Esophagus (tissue), 2 donors: ENCODE results near the gene EFEMP2. TPM values are rescaled to one million over a fixed set of nuclear protein-coding genes. Genes with fewer than 3 reads are reported as not detected.
A peak's percentile ranks its signal among the peaks of the same experiment; 100 is the strongest.

ENCODE experiments used
- H3K27ac ChIP-seq, 2 donors: one replicate each; pipeline ENCODE4 v1.5.1; 2013; ENCODE audit warnings: low read depth in 2 of 2, mild to moderate bottlenecking in 2 of 2, inconsistent platforms in 1 of 2, low read length in 1 of 2, moderate library complexity in 1 of 2
- H3K27me3 ChIP-seq, 2 donors: one replicate each; pipeline ENCODE4 v1.6.1; 2013; ENCODE audit warnings: low read length in 2 of 2, control low read depth in 1 of 2, mild to moderate bottlenecking in 1 of 2; ENCODE audit not compliant: insufficient read depth in 2 of 2, control insufficient read depth in 1 of 2
- H3K36me3 ChIP-seq, 2 donors: one replicate each; pipeline ENCODE4 v1.6.1; 2013; ENCODE audit warnings: low read length in 1 of 2; ENCODE audit not compliant: control insufficient read depth in 2 of 2, insufficient read depth in 2 of 2
- H3K4me1 ChIP-seq, 2 donors: one replicate each; pipeline ENCODE4 v1.6.1; 2013; ENCODE audit warnings: low read length in 1 of 2; ENCODE audit not compliant: control insufficient read depth in 2 of 2, insufficient read depth in 2 of 2
- H3K4me3 ChIP-seq, 2 donors: one replicate each; pipeline ENCODE4 v1.5.1; 2013; ENCODE audit warnings: low read length in 2 of 2, mild to moderate bottlenecking in 2 of 2, low read depth in 1 of 2, moderate library complexity in 1 of 2
- H3K9me3 ChIP-seq, 2 donors: one replicate each; pipeline ENCODE4 v1.6.1; 2013; ENCODE audit warnings: mild to moderate bottlenecking in 2 of 2, low read depth in 1 of 2, low read length in 1 of 2, moderate library complexity in 1 of 2; ENCODE audit not compliant: control insufficient read depth in 2 of 2, insufficient read depth in 1 of 2
- WGBS, 2 donors: extraction: QIAGEN DNeasy Blood & Tissue Kit; methylation state at CpG; one replicate each; pipeline ENCODE4 v1.1.7; 2013; 5-methylcytosine and 5-hydroxymethylcytosine counted together
- polyA plus RNA-seq, 2 donors: library from polyadenylated mRNA; stranded (reverse); fragments of 200-250 nt; gene quantifications; one replicate each; pipeline ENCODE4 v1.2.3, GENCODE V29; 2013
- donor health status: healthy with polysubstance abuse.
- donor health status: Bipolar disorder and iron deficiency.

The EFEMP2 gene
- 10 to 100 TPM in 1 of 2 donors, 1 to 10 TPM in 1; 9.2 to 13.1 TPM for polyA plus RNA-seq

- no peaks in the 10 kb centered on the region for H3K9me3 ChIP-seq
- H3K36me3 ChIP-seq = no peaks in the 10 kb centered on the region
- H3K4me1 ChIP-seq = peaks cover 0 to 3% of the 10 kb centered on the region in 2 donors
- H3K4me3 ChIP-seq = peak within 1 kb of the TSS; percentile 47 to 49
- peak within 1 kb of the TSS; percentile 81 to 85 for H3K27ac ChIP-seq
- no peaks in the 10 kb centered on the region for H3K27me3 ChIP-seq
- 0 to 2% methylated on average over 28 to 69 of the region's 69 CpGs for WGBS, 2 donors
These were observed at the start of gene EFEMP2 for GRCh38 chr11:65872586-65873317. TSS of gene EFEMP2 (minus strand) at chr11:65872800. CDS start at chr11:65872354, 446 bp downstream.

GRCh38 chr11:65921876-65922275, 49.3 kb upstream of the EFEMP2 start:
- WGBS, 2 donors = 94 to 96% methylated on average over 10 of the region's 10 CpGs
- peaks cover 0 to 11% of the 10 kb centered on the region in 2 donors for H3K36me3 ChIP-seq
- H3K27ac ChIP-seq = no peak overlapping the region
- no peaks in the 10 kb centered on the region for H3K27me3 ChIP-seq
- peaks cover 19 to 24% of the 10 kb centered on the region in 2 donors for H3K4me1 ChIP-seq
- no peaks in the 10 kb centered on the region for H3K9me3 ChIP-seq
- no peak overlapping the region for H3K4me3 ChIP-seq

- peak overlapping the region in 1 of 2 donors; percentile 72 for H3K4me3 ChIP-seq
- no peak overlapping the region for H3K27ac ChIP-seq
- H3K9me3 ChIP-seq = no peaks in the 10 kb centered on the region
- H3K27me3 ChIP-seq = no peaks in the 10 kb centered on the region
- H3K36me3 ChIP-seq = peaks cover 0 to 11% of the 10 kb centered on the region in 2 donors
- WGBS, 2 donors = 72 to 79% methylated on average over 12 of the region's 12 CpGs
- peaks cover 20 to 28% of the 10 kb centered on the region in 2 donors for H3K4me1 ChIP-seq
These were observed 48.5 kb upstream of the EFEMP2 start for GRCh38 chr11:65921033-65921555.

- Histone ChIP-seq H3K4me1 (peaks cover 23 to 34% of the 10 kb centered on the region in 2 donors), H3K9me3 (no peaks in the 10 kb centered on the region), H3K4me3 (peak overlapping the region; percentile 72 to 81), H3K27me3 (no peaks in the 10 kb centered on the region), H3K36me3 (peaks cover 0 to 11% of the 10 kb centered on the region in 2 donors), H3K27ac (no peak overlapping the region)
- WGBS, 2 donors = 50 to 51% methylated on average over 15 of the region's 15 CpGs
These were observed 47.8 kb upstream of the EFEMP2 start for GRCh38 chr11:65920372-65920802.

GRCh38 chr11:65919573-65920371, 47.2 kb upstream of the EFEMP2 start:
- Histone ChIP-seq H3K36me3 (peaks cover 0 to 11% of the 10 kb centered on the region in 2 donors), H3K27ac (peak overlapping the region; percentile 91 to 93), H3K4me1 (peaks cover 28 to 40% of the 10 kb centered on the region in 2 donors), H3K4me3 (peak overlapping the region; percentile 72 to 81), H3K9me3 (no peaks in the 10 kb centered on the region), H3K27me3 (no peaks in the 10 kb centered on the region)
- WGBS, 2 donors = 1% methylated on average over 37 to 60 of the region's 60 CpGs

GRCh38 chr11:65919141-65919572, 46.6 kb upstream of the EFEMP2 start, which contains the start of gene DRAP1:
TSS of gene DRAP1 (plus strand) at chr11:65919426. CDS start at chr11:65919502, 76 bp downstream.
- H3K27ac ChIP-seq = peak within 1 kb of the TSS; percentile 96 to 98
- H3K27me3 ChIP-seq = no peaks in the 10 kb centered on the region
- peak within 1 kb of the TSS; percentile 72 to 88 for H3K4me3 ChIP-seq
- no peaks in the 10 kb centered on the region for H3K9me3 ChIP-seq
- H3K4me1 ChIP-seq = peaks cover 28 to 42% of the 10 kb centered on the region in 2 donors
- peaks cover 0 to 9% of the 10 kb centered on the region in 2 donors for H3K36me3 ChIP-seq
- 1% methylated on average over 21 to 59 of the region's 59 CpGs for WGBS, 2 donors

GRCh38 chr11:65918211-65919140, 45.9 kb upstream of the EFEMP2 start, which contains the start of gene C11orf68:
TSS of gene C11orf68 (minus strand) at chr11:65919062. CDS start at chr11:65919031, 31 bp downstream.
- H3K27ac ChIP-seq = peak within 1 kb of the TSS; percentile 96 to 98
- H3K4me1 ChIP-seq = peaks cover 28 to 42% of the 10 kb centered on the region in 2 donors
- WGBS, 2 donors = 3 to 4% methylated on average over 65 to 77 of the region's 77 CpGs
- no peaks in the 10 kb centered on the region for H3K9me3 ChIP-seq
- no peaks in the 10 kb centered on the region for H3K27me3 ChIP-seq
- peak within 1 kb of the TSS; percentile 72 to 88 for H3K4me3 ChIP-seq
- peaks cover 0 to 9% of the 10 kb centered on the region in 2 donors for H3K36me3 ChIP-seq

- Histone ChIP-seq H3K27me3 (no peaks in the 10 kb centered on the region), H3K27ac (peak overlapping the region; percentile 96 to 98), H3K4me1 (peaks cover 30 to 42% of the 10 kb centered on the region in 2 donors), H3K36me3 (peaks cover 0 to 4% of the 10 kb centered on the region in 2 donors), H3K4me3 (peak overlapping the region; percentile 61 to 88), H3K9me3 (no peaks in the 10 kb centered on the region)
- WGBS, 2 donors = 65 to 76% methylated on average over 35 of the region's 35 CpGs
These were observed 45.0 kb upstream of the EFEMP2 start for GRCh38 chr11:65917434-65918210.
